Thyroid gland (tissue), 4 donors: ENCODE results near the gene CILP.

Experiments used
- POLR2A ChIP-seq, 2 donors: fragments of 450-650 bp; IDR thresholded peaks; one replicate each; pipeline ENCODE4 v1.6.1; 2017; ENCODE audit warnings: antibody characterized with exemption in 2 of 2, mild to moderate bottlenecking in 2 of 2, moderate library complexity in 1 of 2
- TF ChIP-seq, protein P1 (sequence below), 6 experiments: fragments of 200-600 bp in 3 of 6; fragments of 450-650 bp in 3 of 6; sonication (generic) in 3 of 6; IDR thresholded peaks; one replicate each; pipeline ENCODE4 v1.5.1; 2016 to 2019; ENCODE audit warnings: antibody characterized with exemption in 6 of 6, mild to moderate bottlenecking in 2 of 6, inconsistent platforms in 1 of 6, moderate library complexity in 1 of 6

DNA sequence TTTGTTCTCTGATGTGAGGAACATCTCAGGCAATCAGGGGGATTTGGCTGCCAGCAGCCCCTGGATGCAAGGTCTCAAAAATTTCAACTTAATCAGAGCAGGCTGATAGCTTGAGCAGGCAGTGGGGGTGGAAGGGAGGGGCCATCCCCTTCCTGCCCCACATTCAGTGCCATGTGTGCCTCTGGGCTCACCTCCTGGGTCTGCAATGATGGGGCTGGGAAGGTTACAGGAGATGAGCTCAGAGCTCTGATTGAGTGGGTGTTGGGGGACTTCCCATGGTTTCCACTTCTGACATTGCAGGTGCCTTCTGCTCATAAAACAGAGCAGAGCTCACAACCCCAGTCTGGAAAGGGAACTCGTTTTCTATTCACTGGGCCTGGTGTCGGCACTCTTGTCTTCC lies 38.4 kb upstream of the CILP start:
- no peak for TF ChIP-seq POLR2A (IDR thresholded peaks at IDR 0.05)
- TF ChIP-seq, protein P1, sequence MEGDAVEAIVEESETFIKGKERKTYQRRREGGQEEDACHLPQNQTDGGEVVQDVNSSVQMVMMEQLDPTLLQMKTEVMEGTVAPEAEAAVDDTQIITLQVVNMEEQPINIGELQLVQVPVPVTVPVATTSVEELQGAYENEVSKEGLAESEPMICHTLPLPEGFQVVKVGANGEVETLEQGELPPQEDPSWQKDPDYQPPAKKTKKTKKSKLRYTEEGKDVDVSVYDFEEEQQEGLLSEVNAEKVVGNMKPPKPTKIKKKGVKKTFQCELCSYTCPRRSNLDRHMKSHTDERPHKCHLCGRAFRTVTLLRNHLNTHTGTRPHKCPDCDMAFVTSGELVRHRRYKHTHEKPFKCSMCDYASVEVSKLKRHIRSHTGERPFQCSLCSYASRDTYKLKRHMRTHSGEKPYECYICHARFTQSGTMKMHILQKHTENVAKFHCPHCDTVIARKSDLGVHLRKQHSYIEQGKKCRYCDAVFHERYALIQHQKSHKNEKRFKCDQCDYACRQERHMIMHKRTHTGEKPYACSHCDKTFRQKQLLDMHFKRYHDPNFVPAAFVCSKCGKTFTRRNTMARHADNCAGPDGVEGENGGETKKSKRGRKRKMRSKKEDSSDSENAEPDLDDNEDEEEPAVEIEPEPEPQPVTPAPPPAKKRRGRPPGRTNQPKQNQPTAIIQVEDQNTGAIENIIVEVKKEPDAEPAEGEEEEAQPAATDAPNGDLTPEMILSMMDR (IDR thresholded peaks at IDR 0.05), result no peak
